Neuronal stem cell (in vitro differentiated cells): ENCODE results near the gene MICAL2.

Experiments
- DNase-seq: peaks from one replicate; pipeline ENCODE4 v3.0.0-alpha.2; 2013; ENCODE audit warnings: low spot score
- H2AFZ ChIP-seq: one replicate; pipeline ENCODE4 v1.6.1; 2013; ENCODE audit warnings: mild to moderate bottlenecking, low read length, inconsistent platforms
- H2AK5ac ChIP-seq: 2 replicates; pipeline ENCODE4 v1.6.1; 2013; ENCODE audit warnings: low read depth, mild to moderate bottlenecking, inconsistent platforms, low read length, moderate library complexity, mixed read lengths
- H2BK120ac ChIP-seq: 2 replicates; pipeline ENCODE4 v1.6.1; 2013; ENCODE audit warnings: low read depth, mild to moderate bottlenecking, inconsistent platforms, low read length, moderate library complexity, mixed read lengths
- H2BK12ac ChIP-seq: one replicate; pipeline ENCODE4 v1.6.1; 2013; ENCODE audit warnings: low read length, inconsistent platforms
- H2BK15ac ChIP-seq: 2 replicates; pipeline ENCODE4 v1.6.1; 2013; ENCODE audit warnings: mild to moderate bottlenecking, low read length, inconsistent platforms, mixed read lengths
- H2BK5ac ChIP-seq: one replicate; pipeline ENCODE4 v1.6.1; 2013; ENCODE audit warnings: inconsistent platforms, mild to moderate bottlenecking, low read length, moderate library complexity
- H3K14ac ChIP-seq: one replicate; pipeline ENCODE4 v1.6.1; 2013; ENCODE audit warnings: low read length, inconsistent platforms
- H3K18ac ChIP-seq: 2 replicates; pipeline ENCODE4 v1.6.1; 2013; ENCODE audit warnings: low read length, inconsistent platforms
- H3K23ac ChIP-seq: 2 replicates; pipeline ENCODE4 v1.6.1; 2013; ENCODE audit warnings: low read depth, mild to moderate bottlenecking, mixed read lengths, low read length, inconsistent platforms; ENCODE audit not compliant: poor library complexity
- H3K27ac ChIP-seq: replicated peaks from 3 replicates; pipeline ENCODE4 v1.5.1; 2013; ENCODE audit warnings: low read length, inconsistent platforms
- H3K27me3 ChIP-seq, 3 experiments: 2 replicates each; pipeline ENCODE4 v1.6.1; 2013; ENCODE audit warnings: low read length in 3 of 3, mild to moderate bottlenecking in 2 of 3, inconsistent platforms in 1 of 3, low read depth in 1 of 3, mixed read lengths in 1 of 3, moderate library complexity in 1 of 3; ENCODE audit not compliant: control insufficient read depth in 3 of 3, insufficient read depth in 3 of 3
- H3K36me3 ChIP-seq, 2 donors: replicated peaks in 1 of 2; 2 replicates each; pipeline ENCODE4 v1.6.1; 2013; ENCODE audit warnings: low read length in 2 of 2; ENCODE audit not compliant: control insufficient read depth in 2 of 2, insufficient read depth in 2 of 2
- H3K4ac ChIP-seq: 2 replicates; pipeline ENCODE4 v1.6.1; 2013; ENCODE audit warnings: inconsistent platforms, mild to moderate bottlenecking, low read length, moderate library complexity
- H3K4me1 ChIP-seq, 2 donors: 1 replicate in 1 of 2; 2 replicates in 1 of 2; pipeline ENCODE4 v1.6.1; 2013; ENCODE audit warnings: low read length in 2 of 2, low read depth in 1 of 2; ENCODE audit not compliant: control insufficient read depth in 2 of 2, insufficient read depth in 1 of 2
- H3K4me2 ChIP-seq: one replicate; pipeline ENCODE4 v1.6.1; 2013; ENCODE audit warnings: mild to moderate bottlenecking, low read length, inconsistent platforms; ENCODE audit not compliant: insufficient read depth, poor library complexity, severe bottlenecking
- H3K4me3 ChIP-seq, 2 donors: 2 replicates each; pipeline ENCODE4 v1.5.1; 2013; ENCODE audit warnings: low read length in 2 of 2, mild to moderate bottlenecking in 2 of 2, inconsistent platforms in 1 of 2, moderate library complexity in 1 of 2
- H3K79me1 ChIP-seq: one replicate; pipeline ENCODE4 v1.6.1; 2013; ENCODE audit warnings: low read depth, mild to moderate bottlenecking, inconsistent platforms, low read length, moderate library complexity
- H3K9ac ChIP-seq: one replicate; pipeline ENCODE4 v1.6.1; 2013; ENCODE audit warnings: mild to moderate bottlenecking, low read depth, low read length, inconsistent platforms; ENCODE audit not compliant: poor library complexity
- H3K9me3 ChIP-seq, 2 donors: replicated peaks in 1 of 2; 2 replicates each; pipeline versions ENCODE3 to v1.6.1; 2013; ENCODE audit warnings: low read length in 2 of 2, mild to moderate bottlenecking in 2 of 2, inconsistent platforms in 1 of 2, low read depth in 1 of 2, mixed read lengths in 1 of 2, moderate library complexity in 1 of 2; ENCODE audit not compliant: control insufficient read depth in 2 of 2, insufficient read depth in 1 of 2
- H4K8ac ChIP-seq: one replicate; pipeline ENCODE4 v1.6.1; 2013; ENCODE audit warnings: low read depth, mild to moderate bottlenecking, inconsistent platforms, low read length, moderate library complexity
- H4K91ac ChIP-seq: one replicate; pipeline ENCODE4 v1.6.1; 2013; ENCODE audit warnings: low read length, low read depth, mild to moderate bottlenecking, inconsistent platforms; ENCODE audit not compliant: poor library complexity
- WGBS, 2 donors: extraction: QIAGEN DNeasy Blood & Tissue Kit; methylation state at CpG; one replicate each; pipeline ENCODE4 v1.1.7; 2013; ENCODE audit warnings: missing lambda C conversion rate in 2 of 2, mixed read lengths in 1 of 2; ENCODE audit not compliant: insufficient read length in 2 of 2, insufficient replicate concordance in 1 of 2; ENCODE audit errors: extremely low coverage in 2 of 2; 5-methylcytosine and 5-hydroxymethylcytosine counted together

MICAL2 gene

GRCh38 chr11:12196308-12196707 lies 85.9 kb downstream of the MICAL2 start:
- DNase-seq: no peak
- Histone ChIP-seq H3K4me2 (no peak overlapping the region), H3K23ac (no peak overlapping the region), H2AFZ (no peak overlapping the region), H3K14ac (no peak overlapping the region), H2BK5ac (no peak overlapping the region), H3K4me3 (no peak overlapping the region), H3K27me3 (no peaks in the 10 kb centered on the region), H3K4me1 (peaks cover 0 to 3% of the 10 kb centered on the region in 2 donors), H2BK15ac (no peak overlapping the region), H2AK5ac (no peak overlapping the region), H2BK120ac (no peak overlapping the region), H4K91ac (no peak overlapping the region), H3K9me3 (no peaks in the 10 kb centered on the region), H3K9ac (no peak overlapping the region), H3K18ac (no peak overlapping the region), H3K36me3 (no peaks in the 10 kb centered on the region), H2BK12ac (no peak overlapping the region), H3K79me1 (no peaks in the 10 kb centered on the region), H3K27ac (no peak overlapping the region), H4K8ac (no peak overlapping the region), H3K4ac (no peak overlapping the region)
- no CpG with 5 or more reads among the region's 2 CpGs for WGBS, 2 donors

- Histone ChIP-seq H2AFZ (no peak overlapping the region), H3K27ac (no peak overlapping the region)
Observed at GRCh38 chr11:12196872-12197271, 86.5 kb downstream of the MICAL2 start.

GRCh38 chr11:12198251-12199222 lies 88.1 kb downstream of the MICAL2 start:
- no peak overlapping the region for H2AFZ ChIP-seq
- no peaks in the 10 kb centered on the region for H3K36me3 ChIP-seq
- no peak overlapping the region for H2BK15ac ChIP-seq
- no peaks in the 10 kb centered on the region for H3K9me3 ChIP-seq
- no peak overlapping the region for H4K91ac ChIP-seq
- no peak overlapping the region for H3K27ac ChIP-seq
- no CpG with 5 or more reads among the region's 8 CpGs for WGBS, 2 donors
- H3K79me1 ChIP-seq: no peaks in the 10 kb centered on the region
- no peak overlapping the region for H2BK12ac ChIP-seq
- no peak overlapping the region for H2BK5ac ChIP-seq
- H3K27me3 ChIP-seq: no peaks in the 10 kb centered on the region
- H3K4ac ChIP-seq: no peak overlapping the region
- H3K4me2 ChIP-seq: no peak overlapping the region
- H3K9ac ChIP-seq: no peak overlapping the region
- no peak overlapping the region for H3K18ac ChIP-seq
- no peak overlapping the region for H3K4me3 ChIP-seq
- no peak overlapping the region for H2AK5ac ChIP-seq
- peaks cover 0 to 3% of the 10 kb centered on the region in 2 donors for H3K4me1 ChIP-seq
- H3K23ac ChIP-seq: no peak overlapping the region
- no peak overlapping the region for H3K14ac ChIP-seq
- DNase-seq: no peak
- no peak overlapping the region for H2BK120ac ChIP-seq
- no peak overlapping the region for H4K8ac ChIP-seq

More at GRCh38 chr11:12196872-12197271, 86.5 kb downstream of the MICAL2 start:
- H3K27me3 ChIP-seq: no peaks in the 10 kb centered on the region
- H3K79me1 ChIP-seq: no peaks in the 10 kb centered on the region
- no peak overlapping the region for H3K18ac ChIP-seq
- H2AK5ac ChIP-seq: no peak overlapping the region
- H3K4me1 ChIP-seq: peaks cover 0 to 3% of the 10 kb centered on the region in 2 donors
- H3K4me2 ChIP-seq: no peak overlapping the region
- H3K9me3 ChIP-seq: no peaks in the 10 kb centered on the region
- H4K91ac ChIP-seq: no peak overlapping the region
- H3K36me3 ChIP-seq: no peaks in the 10 kb centered on the region
- no peak overlapping the region for H3K23ac ChIP-seq
- DNase-seq: no peak
- H2BK12ac ChIP-seq: no peak overlapping the region
- no peak overlapping the region for H2BK5ac ChIP-seq
- H3K4me3 ChIP-seq: no peak overlapping the region
- H2BK15ac ChIP-seq: no peak overlapping the region
- H4K8ac ChIP-seq: no peak overlapping the region
- H3K14ac ChIP-seq: no peak overlapping the region
- no peak overlapping the region for H3K4ac ChIP-seq
- H3K9ac ChIP-seq: no peak overlapping the region
- H2BK120ac ChIP-seq: no peak overlapping the region

GRCh38 chr11:12199231-12199948 lies 89.0 kb downstream of the MICAL2 start:
- WGBS, 2 donors: no CpG with 5 or more reads among the region's 13 CpGs
- Histone ChIP-seq H3K4me1 (peaks cover 0 to 3% of the 10 kb centered on the region in 2 donors), H3K18ac (peak overlapping the region; percentile 6), H2BK5ac (no peak overlapping the region), H2BK15ac (no peak overlapping the region), H2BK12ac (no peak overlapping the region), H4K8ac (no peak overlapping the region), H3K9me3 (no peaks in the 10 kb centered on the region), H3K14ac (no peak overlapping the region), H3K27me3 (no peaks in the 10 kb centered on the region), H2AK5ac (no peak overlapping the region), H3K9ac (no peak overlapping the region), H3K4ac (no peak overlapping the region), H3K27ac (no peak overlapping the region), H3K36me3 (no peaks in the 10 kb centered on the region), H3K4me2 (no peak overlapping the region), H4K91ac (no peak overlapping the region), H2BK120ac (no peak overlapping the region), H3K4me3 (no peak overlapping the region), H3K23ac (no peak overlapping the region), H3K79me1 (no peaks in the 10 kb centered on the region), H2AFZ (no peak overlapping the region)
- DNase-seq: no peak
